Measurements from ENCODE around the gene CLDN1. TPM values are rescaled to one million over a fixed set of nuclear protein-coding genes. Genes with fewer than 3 reads are reported as not detected.
A peak's percentile ranks its signal among the peaks of the same experiment; 100 is the strongest.
"Not testable (repeated sequence)": the region's sequence is repeated elsewhere in the genome, so short reads cannot be mapped to it uniquely, and the experiment has no call there.

CLDN1 gene
- total RNA-seq, 1 experiment from 2014 or later = 0.62 TPM

GRCh38 chr3:190291994-190292584 lies 30.2 kb downstream of the CLDN1 start:
- no peak for DNase-seq
- H3K36me3 ChIP-seq (replicated peaks; ENCODE audit: control insufficient read depth, insufficient read depth, low read length) = no peaks in the 10 kb centered on the region
- H3K27me3 ChIP-seq (ENCODE audit: control insufficient read depth, insufficient read depth, low read length) = no peaks in the 10 kb centered on the region
- no peak overlapping the region for H3K4me3 ChIP-seq (ENCODE audit: insufficient read depth, low read depth, low read length)

- Histone ChIP-seq H3K36me3 (replicated peaks; ENCODE audit: control insufficient read depth, insufficient read depth, low read length) (no peaks in the 10 kb centered on the region), H3K4me3 (ENCODE audit: insufficient read depth, low read depth, low read length) (no peak overlapping the region), H3K27me3 (ENCODE audit: control insufficient read depth, insufficient read depth, low read length) (no peaks in the 10 kb centered on the region)
- DNase-seq = no peak
Measured at GRCh38 chr3:190289989-190290388, 32.3 kb downstream of the CLDN1 start.

- DNase-seq = no peak
- Histone ChIP-seq H3K27me3 (ENCODE audit: control insufficient read depth, insufficient read depth, low read length) (no peaks in the 10 kb centered on the region), H3K4me3 (ENCODE audit: insufficient read depth, low read depth, low read length) (no peak overlapping the region), H3K36me3 (replicated peaks; ENCODE audit: control insufficient read depth, insufficient read depth, low read length) (no peaks in the 10 kb centered on the region)
Measured at GRCh38 chr3:190288836-190289235, 33.4 kb downstream of the CLDN1 start.

GRCh38 chr3:190286014-190286413 lies 36.2 kb downstream of the CLDN1 start:
- Histone ChIP-seq H3K27me3 (ENCODE audit: control insufficient read depth, insufficient read depth, low read length) (no peaks in the 10 kb centered on the region), H3K36me3 (replicated peaks; ENCODE audit: control insufficient read depth, insufficient read depth, low read length) (no peaks in the 10 kb centered on the region), H3K4me3 (ENCODE audit: insufficient read depth, low read depth, low read length) (no peak overlapping the region)
- no peak for DNase-seq

GRCh38 chr3:190281308-190282051 lies 40.8 kb downstream of the CLDN1 start:
- DNase-seq = no peak
- H3K27me3 ChIP-seq (ENCODE audit: control insufficient read depth, insufficient read depth, low read length) = no peaks in the 10 kb centered on the region
- H3K36me3 ChIP-seq (replicated peaks; ENCODE audit: control insufficient read depth, insufficient read depth, low read length) = no peaks in the 10 kb centered on the region
- no peak overlapping the region for H3K4me3 ChIP-seq (ENCODE audit: insufficient read depth, low read depth, low read length)

GRCh38 chr3:190279690-190280089 lies 42.6 kb downstream of the CLDN1 start:
- peak; percentile 4 for DNase-seq
- no peak overlapping the region for H3K4me3 ChIP-seq (ENCODE audit: insufficient read depth, low read depth, low read length)

GRCh38 chr3:190272747-190273146 lies 49.5 kb downstream of the CLDN1 start:
- H3K27me3 ChIP-seq (ENCODE audit: control insufficient read depth, insufficient read depth, low read length) = no peaks in the 10 kb centered on the region
- no peak overlapping the region for H3K4me3 ChIP-seq (ENCODE audit: insufficient read depth, low read depth, low read length)
- no peak for DNase-seq
- no peaks in the 10 kb centered on the region for H3K36me3 ChIP-seq (replicated peaks; ENCODE audit: control insufficient read depth, insufficient read depth, low read length)

More at GRCh38 chr3:190279690-190280089, 42.6 kb downstream of the CLDN1 start:
- Histone ChIP-seq H3K27me3 (ENCODE audit: control insufficient read depth, insufficient read depth, low read length) (no peaks in the 10 kb centered on the region), H3K36me3 (replicated peaks; ENCODE audit: control insufficient read depth, insufficient read depth, low read length) (no peaks in the 10 kb centered on the region)

GRCh38 chr3:190269101-190269500 lies 53.1 kb downstream of the CLDN1 start:
- Histone ChIP-seq H3K27me3 (ENCODE audit: control insufficient read depth, insufficient read depth, low read length) (no peaks in the 10 kb centered on the region), H3K4me3 (ENCODE audit: insufficient read depth, low read depth, low read length) (no peak overlapping the region), H3K36me3 (replicated peaks; ENCODE audit: control insufficient read depth, insufficient read depth, low read length) (no peaks in the 10 kb centered on the region)
- no peak for DNase-seq

- not testable (repeated sequence) for H3K4me3 ChIP-seq (ENCODE audit: insufficient read depth, low read depth, low read length); H3K27me3 ChIP-seq (ENCODE audit: control insufficient read depth, insufficient read depth, low read length); H3K36me3 ChIP-seq (replicated peaks; ENCODE audit: control insufficient read depth, insufficient read depth, low read length); DNase-seq
Measured at GRCh38 chr3:190267464-190267863, 54.8 kb downstream of the CLDN1 start.

GRCh38 chr3:190266913-190267290 lies 55.3 kb downstream of the CLDN1 start:
- H3K27me3 ChIP-seq (ENCODE audit: control insufficient read depth, insufficient read depth, low read length) = no peaks in the 10 kb centered on the region
- H3K36me3 ChIP-seq (replicated peaks; ENCODE audit: control insufficient read depth, insufficient read depth, low read length) = no peaks in the 10 kb centered on the region
- H3K4me3 ChIP-seq (ENCODE audit: insufficient read depth, low read depth, low read length) = no peak overlapping the region
- DNase-seq = no peak

- Histone ChIP-seq H3K4me3 (ENCODE audit: insufficient read depth, low read depth, low read length) (no peak overlapping the region), H3K36me3 (replicated peaks; ENCODE audit: control insufficient read depth, insufficient read depth, low read length) (no peaks in the 10 kb centered on the region), H3K27me3 (ENCODE audit: control insufficient read depth, insufficient read depth, low read length) (no peaks in the 10 kb centered on the region)
- no peak for DNase-seq
Measured at GRCh38 chr3:190266265-190266912, 55.9 kb downstream of the CLDN1 start.

GRCh38 chr3:190265796-190266195 lies 56.5 kb downstream of the CLDN1 start:
- no peaks in the 10 kb centered on the region for H3K27me3 ChIP-seq (ENCODE audit: control insufficient read depth, insufficient read depth, low read length)
- no peak for DNase-seq
- no peaks in the 10 kb centered on the region for H3K36me3 ChIP-seq (replicated peaks; ENCODE audit: control insufficient read depth, insufficient read depth, low read length)
- H3K4me3 ChIP-seq (ENCODE audit: insufficient read depth, low read depth, low read length) = no peak overlapping the region

- no peak for DNase-seq
- H3K36me3 ChIP-seq (replicated peaks; ENCODE audit: control insufficient read depth, insufficient read depth, low read length) = no peaks in the 10 kb centered on the region
- no peaks in the 10 kb centered on the region for H3K27me3 ChIP-seq (ENCODE audit: control insufficient read depth, insufficient read depth, low read length)
- no peak overlapping the region for H3K4me3 ChIP-seq (ENCODE audit: insufficient read depth, low read depth, low read length)
Measured at GRCh38 chr3:190265126-190265525, 57.1 kb downstream of the CLDN1 start.

- H3K27me3 ChIP-seq (ENCODE audit: control insufficient read depth, insufficient read depth, low read length) = no peaks in the 10 kb centered on the region
- H3K36me3 ChIP-seq (replicated peaks; ENCODE audit: control insufficient read depth, insufficient read depth, low read length) = no peaks in the 10 kb centered on the region
- DNase-seq = no peak
- no peak overlapping the region for H3K4me3 ChIP-seq (ENCODE audit: insufficient read depth, low read depth, low read length)
Measured at GRCh38 chr3:190261740-190262139, 60.5 kb downstream of the CLDN1 start.

- Histone ChIP-seq H3K36me3 (replicated peaks; ENCODE audit: control insufficient read depth, insufficient read depth, low read length) (no peaks in the 10 kb centered on the region), H3K27me3 (ENCODE audit: control insufficient read depth, insufficient read depth, low read length) (no peaks in the 10 kb centered on the region), H3K4me3 (ENCODE audit: insufficient read depth, low read depth, low read length) (no peak overlapping the region)
- no peak for DNase-seq
Measured at GRCh38 chr3:190261015-190261414, 61.2 kb downstream of the CLDN1 start.

Data from H7 (cell line).